HG02763 (cell line): ENCODE measurements around the gene PGAP6.
"Not testable (repeated sequence)": the region's sequence is repeated elsewhere in the genome, so short reads cannot be mapped to it uniquely, and the experiment has no call there.

Source experiments
- ATAC-seq: cut with Tn5 transposase; IDR thresholded peaks from one replicate; pipeline ENCODE4 v1.9.1; 2021; ENCODE audit warnings: mild to moderate bottlenecking, moderate library complexity; ENCODE audit not compliant: unreplicated experiment

PGAP6 gene

GRCh38 chr16:368388-369158 is 13.2 kb downstream of the PGAP6 start:
- ATAC-seq: no peak

GRCh38 chr16:367333-367903 is 14.4 kb downstream of the PGAP6 start:
- ATAC-seq: no peak

DNA sequence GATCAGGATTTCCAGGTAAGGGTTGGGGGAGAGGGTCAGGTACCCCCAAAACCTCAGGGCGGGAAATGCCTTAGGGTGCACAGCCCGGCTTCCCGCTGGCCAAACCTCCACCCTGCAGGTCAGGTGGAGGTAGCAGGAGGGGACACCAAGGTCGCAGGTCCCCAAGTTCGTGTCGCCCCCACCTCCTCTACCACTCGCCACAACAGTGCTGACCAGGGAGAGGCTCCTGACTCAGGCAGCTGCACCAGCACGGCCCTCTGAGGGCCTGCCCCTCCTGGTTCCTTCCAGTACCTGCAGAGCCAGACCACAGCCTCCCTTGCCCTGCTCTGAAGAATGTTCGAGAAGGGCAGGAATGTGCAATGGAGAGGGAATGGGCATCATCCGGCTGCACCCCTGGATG is 15.3 kb downstream of the PGAP6 start:
- ATAC-seq: no peak

DNA sequence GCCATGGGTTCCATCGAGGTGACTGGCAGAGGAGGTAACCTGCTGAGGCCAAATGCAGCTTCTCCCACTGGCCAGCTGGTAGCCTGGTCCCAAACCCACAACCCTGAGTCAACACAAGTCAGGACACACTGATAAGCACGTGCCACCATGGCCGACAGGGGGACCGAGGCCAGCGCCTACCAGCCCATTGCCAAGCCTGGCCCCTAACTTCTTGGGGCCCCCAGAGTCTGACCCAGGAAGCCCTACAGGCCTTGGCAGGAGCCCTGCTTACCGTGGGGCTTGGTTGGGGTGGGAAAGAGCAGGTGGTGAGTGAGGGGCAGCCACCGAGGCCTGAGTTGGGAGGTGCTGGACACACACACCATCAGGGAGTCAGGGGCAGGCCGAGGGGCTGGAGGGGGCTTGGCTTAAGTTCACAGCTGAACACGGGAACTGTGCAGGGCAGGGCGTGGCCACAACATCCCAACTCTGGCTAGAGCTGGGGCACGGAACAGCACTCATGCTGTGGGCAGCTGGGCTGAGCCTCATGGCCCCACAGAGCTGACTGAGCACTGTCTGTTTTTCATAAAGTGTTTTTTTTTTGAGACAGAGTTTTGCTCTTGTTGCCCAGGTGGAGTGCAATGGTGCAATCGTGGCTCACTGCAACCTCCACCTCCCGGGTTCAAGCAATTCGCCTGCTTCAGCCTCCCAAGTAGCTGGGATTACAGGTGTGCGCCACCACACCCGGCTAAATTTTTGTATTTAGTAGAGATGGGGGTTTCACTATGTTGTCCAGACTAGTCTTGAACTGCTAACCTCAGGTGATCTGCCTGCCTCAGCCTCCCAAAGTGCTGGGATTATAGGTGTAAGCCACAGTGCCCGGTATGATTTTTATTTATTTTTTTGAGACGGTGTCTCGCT is 16.9 kb downstream of the PGAP6 start:
- no peak for ATAC-seq

DNA sequence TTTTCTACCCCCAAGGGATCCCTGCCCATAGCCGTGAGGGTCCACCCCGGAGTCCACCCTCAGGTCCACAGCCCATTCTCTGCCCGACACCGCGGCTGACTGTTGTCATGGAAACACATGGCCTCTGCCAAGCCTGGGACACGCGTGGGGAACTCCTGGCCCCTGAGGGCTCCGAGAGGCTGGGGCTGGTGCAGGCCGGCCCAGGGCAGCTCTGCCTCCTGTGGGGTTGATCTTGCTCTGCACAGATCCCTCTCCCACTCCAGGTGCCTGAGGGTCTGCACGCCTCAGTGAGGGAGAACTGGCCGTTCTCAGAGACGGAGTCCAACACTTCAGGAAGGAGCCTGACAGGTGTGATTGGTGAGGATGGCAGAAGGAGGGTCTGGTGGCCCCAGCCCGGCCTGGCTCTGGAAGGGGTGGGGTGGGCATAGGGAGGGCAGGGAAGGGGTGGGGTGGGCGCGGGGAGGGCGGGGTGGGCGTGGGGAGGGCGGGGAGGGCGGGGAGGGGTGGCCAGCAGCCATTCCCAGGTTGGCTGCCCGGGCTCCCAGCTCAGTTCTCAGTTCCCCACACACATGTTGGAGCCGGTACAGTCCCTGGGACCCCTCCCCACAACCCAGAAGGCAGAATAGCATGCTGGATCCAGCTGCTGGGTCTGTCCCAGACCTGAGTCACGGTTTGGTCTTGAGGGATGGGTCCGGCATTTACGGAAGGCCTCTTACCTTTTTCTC is 17.9 kb downstream of the PGAP6 start:
- ATAC-seq: no peak

GRCh38 chr16:363110-363765 is 18.5 kb downstream of the PGAP6 start:
- no peak for ATAC-seq

- ATAC-seq: not testable (repeated sequence)
Observed at GRCh38 chr16:362702-362999, 19.1 kb downstream of the PGAP6 start.

GRCh38 chr16:361872-362701 is 19.7 kb downstream of the PGAP6 start:
- ATAC-seq: no peak

- ATAC-seq: no peak
Observed at GRCh38 chr16:361341-361871, 20.4 kb downstream of the PGAP6 start.

GRCh38 chr16:360698-361336 is 21.0 kb downstream of the PGAP6 start:
- ATAC-seq: no peak

- no peak for ATAC-seq
Observed at GRCh38 chr16:359871-360697, 21.7 kb downstream of the PGAP6 start.

DNA sequence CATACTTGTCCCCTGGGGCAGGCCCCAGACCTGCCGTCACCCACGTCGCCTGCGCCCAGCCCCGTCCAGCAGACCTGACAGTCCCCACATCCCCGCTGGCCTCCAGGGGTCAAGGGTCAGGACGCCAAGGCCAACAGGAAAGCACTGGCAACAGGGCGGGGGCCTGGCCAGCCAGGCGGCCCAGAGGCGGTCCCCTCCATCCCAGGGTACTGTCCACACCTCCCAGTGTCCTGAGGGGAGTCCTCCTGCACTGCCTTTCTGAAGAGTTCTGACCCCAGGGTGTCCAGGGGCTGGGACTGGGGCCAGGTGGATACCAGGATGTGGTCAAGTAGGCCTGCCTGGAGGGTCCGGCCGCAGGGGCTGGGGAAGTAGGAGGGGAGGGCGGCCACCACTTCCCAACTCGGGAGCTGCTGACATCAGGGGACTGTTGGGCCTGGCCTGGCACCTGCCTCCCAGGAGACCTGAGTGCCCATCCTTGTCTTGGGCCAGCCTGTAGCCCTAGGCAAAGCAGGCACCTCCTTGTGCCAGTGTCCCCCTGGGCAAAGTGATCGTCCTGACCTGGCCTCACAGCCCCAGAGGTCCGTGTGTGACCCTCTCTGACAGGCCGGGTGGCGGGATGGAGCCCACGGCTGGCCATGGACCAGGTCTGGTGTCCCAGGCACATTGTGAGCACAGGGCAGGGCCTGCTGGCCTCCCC is 22.6 kb downstream of the PGAP6 start:
- no peak for ATAC-seq

DNA sequence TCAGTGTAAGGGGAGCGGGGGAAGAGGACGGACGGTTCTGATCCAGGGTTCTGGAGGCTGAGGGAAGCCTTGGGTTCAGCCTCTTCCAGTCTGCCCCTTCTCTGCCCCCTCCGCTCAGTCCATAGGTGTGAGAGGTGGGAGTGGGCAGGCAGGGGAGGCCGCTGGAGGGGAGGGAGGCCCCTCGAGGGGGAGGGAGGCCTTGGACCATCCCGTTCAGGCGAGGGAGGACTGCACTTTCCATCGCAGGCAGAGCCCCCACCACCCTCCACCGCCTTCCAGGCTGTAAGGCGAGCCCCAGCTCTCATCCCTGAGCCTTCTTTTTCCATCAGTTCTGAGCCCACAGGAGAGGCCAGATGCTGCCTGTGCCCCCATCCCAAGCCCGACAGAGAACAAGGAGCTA is 25.0 kb downstream of the PGAP6 start:
- ATAC-seq: no peak

GRCh38 chr16:354971-355461 is 26.8 kb downstream of the PGAP6 start:
- ATAC-seq: no peak

DNA sequence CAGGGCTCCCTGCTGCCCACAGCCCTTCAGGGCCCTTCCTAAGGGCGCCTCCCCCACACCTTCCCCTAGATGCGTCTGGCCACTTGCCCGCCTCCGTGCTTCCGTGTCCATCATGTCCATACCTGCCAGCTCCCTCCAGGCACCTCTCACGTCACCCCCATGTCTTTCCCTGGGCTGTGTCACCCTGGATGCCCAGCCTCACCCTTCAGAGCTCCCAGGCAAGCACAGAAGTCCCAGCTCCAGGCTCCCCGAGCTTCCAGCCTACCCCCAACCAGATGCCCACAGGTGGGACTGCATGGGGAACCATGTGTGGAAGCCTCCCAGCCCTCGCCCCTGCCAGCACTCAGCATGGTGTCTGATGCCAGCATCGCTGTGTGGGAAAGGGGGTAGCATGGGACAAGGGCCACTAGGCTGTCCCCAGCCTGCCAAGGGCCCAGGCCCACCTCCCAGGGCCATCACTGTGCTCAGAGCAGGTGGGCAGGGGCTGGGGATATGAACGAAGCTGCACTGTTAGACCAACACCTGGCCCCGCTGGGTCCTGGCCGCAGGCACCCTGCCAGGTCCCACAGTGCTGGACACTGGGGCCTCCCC is 27.4 kb downstream of the PGAP6 start:
- ATAC-seq: no peak

GRCh38 chr16:353404-354290 is 28.1 kb downstream of the PGAP6 start:
- no peak for ATAC-seq
